Naive thymus-derived CD4-positive, alpha-beta T cell (primary cell): ENCODE measurements around the gene ATP1B3. TPM values are rescaled to one million over a fixed set of nuclear protein-coding genes. Genes with fewer than 3 reads are reported as not detected.

Experiments
- ATAC-seq: fragments of 150-1000 bp; cut with Tn5 transposase; 2 replicates; pipeline ENCODE4 v1.10.0; 2021; ENCODE audit warnings: mild to moderate bottlenecking, moderate library complexity
- CTCF ChIA-PET: fragments of 350-600 bp; sonication (Branson Sonifier 250); formaldehyde crosslinking; loops from one replicate; lab custom pipeline; 2021; ENCODE audit warnings: antibody characterized with exemption; lab: Charles Lee
- POLR2A ChIA-PET: fragments of 350-600 bp; sonication (Branson Sonifier 250); formaldehyde crosslinking; loops from one replicate; lab custom pipeline; 2021; ENCODE audit warnings: antibody characterized with exemption, inconsistent platforms; lab: Charles Lee
- DNase-seq, 9 donors: peaks; one replicate each; pipeline versions ENCODE4 v3.0.0 to v3.0.0-alpha.2; 2020 to 2022; ENCODE audit warnings: mixed read lengths in 1 of 9
- H3K27ac ChIP-seq: one replicate; pipeline ENCODE4 v1.7.0; 2013; ENCODE audit warnings: mild to moderate bottlenecking, low read depth, low read length, moderate library complexity
- H3K27me3 ChIP-seq, 2 donors: one replicate each; pipeline ENCODE4 v1.7.0; 2013; ENCODE audit warnings: low read length in 2 of 2, mild to moderate bottlenecking in 2 of 2, moderate library complexity in 2 of 2; ENCODE audit not compliant: control insufficient read depth in 2 of 2, insufficient read depth in 2 of 2
- H3K36me3 ChIP-seq, 3 experiments: 1 replicate in 2 of 3; 2 replicates in 1 of 3; pipeline ENCODE4 v1.7.0; 2013; ENCODE audit warnings: low read length in 3 of 3, mild to moderate bottlenecking in 3 of 3, moderate library complexity in 1 of 3; ENCODE audit not compliant: insufficient read depth in 3 of 3, control insufficient read depth in 2 of 3
- H3K4me1 ChIP-seq, 2 donors: one replicate each; pipeline ENCODE4 v1.7.0; 2013; ENCODE audit warnings: low read length in 2 of 2, mild to moderate bottlenecking in 2 of 2, moderate library complexity in 1 of 2; ENCODE audit not compliant: control insufficient read depth in 2 of 2, insufficient read depth in 2 of 2
- H3K4me3 ChIP-seq: 2 replicates; pipeline ENCODE4 v1.7.0; 2013; ENCODE audit warnings: mild to moderate bottlenecking, low read length
- H3K9me3 ChIP-seq, 3 experiments: 1 replicate in 2 of 3; 2 replicates in 1 of 3; pipeline ENCODE4 v1.7.0; 2013; ENCODE audit warnings: low read length in 3 of 3; ENCODE audit not compliant: control insufficient read depth in 2 of 3
- H3K27ac Mint-ChIP-seq, 9 donors: one replicate each; pipeline ENCODE4 v1.8.0; 2020 to 2022; ENCODE audit warnings: mixed read lengths in 9 of 9, mild to moderate bottlenecking in 8 of 9, moderate library complexity in 5 of 9, inconsistent platforms in 2 of 9
- H3K27me3 Mint-ChIP-seq, 5 donors: one replicate each; pipeline ENCODE4 v1.8.0; 2021 to 2022; ENCODE audit warnings: mixed read lengths in 5 of 5, mild to moderate bottlenecking in 1 of 5
- H3K36me3 Mint-ChIP-seq, 5 donors: one replicate each; pipeline ENCODE4 v1.8.0; 2020 to 2022; ENCODE audit warnings: mixed read lengths in 5 of 5, mild to moderate bottlenecking in 3 of 5, inconsistent platforms in 1 of 5
- H3K4me1 Mint-ChIP-seq, 7 donors: one replicate each; pipeline ENCODE4 v1.8.0; 2020 to 2022; ENCODE audit warnings: mixed read lengths in 7 of 7, mild to moderate bottlenecking in 3 of 7, inconsistent platforms in 1 of 7
- H3K4me3 Mint-ChIP-seq, 10 donors: one replicate each; pipeline ENCODE4 v1.8.0; 2020 to 2022; ENCODE audit warnings: mild to moderate bottlenecking in 10 of 10, mixed read lengths in 10 of 10, moderate library complexity in 6 of 10, inconsistent platforms in 2 of 10
- H3K9me3 Mint-ChIP-seq, 11 donors: one replicate each; pipeline ENCODE4 v1.8.0; 2020 to 2022; ENCODE audit warnings: mixed read lengths in 11 of 11, mild to moderate bottlenecking in 4 of 11, inconsistent platforms in 1 of 11, moderate library complexity in 1 of 11
- intact Hi-C, 2 donors: fragments of 100-400 bp; cut with micrococcal nuclease; formaldehyde crosslinking; loops; one replicate each; pipeline ENCODE4 v1.15.1; 2023
- polyA plus RNA-seq, 2 donors: library from polyadenylated mRNA; unstranded; fragments of 300-500 nt; fragmentation: Illumina TruSeq; gene quantifications; one replicate each; pipeline ENCODE4 v1.2.3, GENCODE V29; 2021
- total RNA-seq, 6 experiments: library from RNA in 5 of 6; stranded (reverse) in 5 of 6; gene quantifications; 1 replicate in 5 of 6; 2 replicates in 1 of 6; pipeline ENCODE4 v1.2.3 and lab custom pipeline; 2021 to 2026

ATP1B3 gene
- total and polyA plus RNA-seq, 7 experiments from 2014 or later: 24.2 to 104 (median 35.2) TPM

- Mint-ChIP-seq H3K27me3 (no peaks in the 10 kb centered on the region), H3K9me3 (no peaks in the 10 kb centered on the region), H3K27ac (peak overlapping the region; percentile 81 to 96 (median 86)), H3K4me3 (peak overlapping the region; percentile 87 to 97 (median 92)), H3K36me3 (peaks cover 0 to 5% (median 0%) of the 10 kb centered on the region in 5 donors), H3K4me1 (peaks cover 19 to 47% (median 42%) of the 10 kb centered on the region in 7 donors)
- CTCF ChIA-PET: interaction anchor here (0.6 to 3.6 kb wide), 8 partner anchors 9 to 404 kb away, joined by 3 to 39 read pairs (median 3); partner anchors contain the start of gene RNF7
- H3K27ac ChIP-seq: peak overlapping the region; percentile 98
- intact Hi-C loops: loop anchor here (1.0 to 10.0 kb wide), 15 partner anchors 36 to 1125 kb away; partner anchors contain the start of genes SLC25A36 (in 2 of the 2), TFDP2 (in 2 of the 2), U2SURP (in 2 of the 2) and ATR (in 1 of the 2)
- peak; percentile 28 to 72 (median 52) for DNase-seq
- H3K27me3 ChIP-seq: no peaks in the 10 kb centered on the region
- no peak for ATAC-seq
- peaks cover 7 to 28% of the 10 kb centered on the region in 2 donors for H3K4me1 ChIP-seq
- no peaks in the 10 kb centered on the region for H3K9me3 ChIP-seq
- peak overlapping the region; percentile 58 for H3K4me3 ChIP-seq
- H3K36me3 ChIP-seq: no peaks in the 10 kb centered on the region
- POLR2A ChIA-PET: interaction anchor here (1.3 to 5.3 kb wide), 3 partner anchors 36 to 137 kb away, joined by 9 to 49 read pairs (median 44); partner anchors contain the start of gene RNF7
These were observed 613 bp downstream of the ATP1B3 start for GRCh38 chr3:141876891-141877621.

- Mint-ChIP-seq H3K27me3 (no peaks in the 10 kb centered on the region), H3K9me3 (no peaks in the 10 kb centered on the region), H3K4me1 (peaks cover 19 to 51% (median 49%) of the 10 kb centered on the region in 7 donors), H3K27ac (peak overlapping the region; percentile 74 to 92 (median 84)), H3K4me3 (peak overlapping the region; percentile 79 to 95 (median 87)), H3K36me3 (peaks cover 0 to 7% (median 0%) of the 10 kb centered on the region in 5 donors)
- Histone ChIP-seq H3K27me3 (no peaks in the 10 kb centered on the region), H3K27ac (no peak overlapping the region), H3K9me3 (no peaks in the 10 kb centered on the region), H3K4me1 (peaks cover 7 to 28% of the 10 kb centered on the region in 2 donors), H3K36me3 (no peaks in the 10 kb centered on the region), H3K4me3 (peak overlapping the region; percentile 58)
- intact Hi-C loops: loop anchor here (2.0 to 10.0 kb wide), 10 partner anchors 147 to 1124 kb away; partner anchors contain the start of genes TFDP2 (in 2 of the 2), U2SURP (in 2 of the 2), PXYLP1 (in 1 of the 2) and SLC25A36 (in 1 of the 2)
- no peak for ATAC-seq
- DNase-seq: no peak
- ChIA-PET CTCF (interaction anchor here (0.6 to 2.4 kb wide), 8 partner anchors 35 to 633 kb away, joined by 3 to 11 read pairs (median 3); no protein-coding TSS in a partner anchor), POLR2A (interaction anchor here (0.6 to 5.3 kb wide), 4 partner anchors 35 to 466 kb away, joined by 3 to 49 read pairs (median 26); partner anchors contain the start of gene RNF7)
These were observed 1.5 kb downstream of the ATP1B3 start for GRCh38 chr3:141877911-141878310.

GRCh38 chr3:141878326-141878725, 1.9 kb downstream of the ATP1B3 start:
- no peak overlapping the region for H3K4me3 ChIP-seq
- no peaks in the 10 kb centered on the region for H3K36me3 ChIP-seq
- H3K27me3 ChIP-seq: no peaks in the 10 kb centered on the region
- Mint-ChIP-seq H3K4me3 (peak overlapping the region; percentile 62 to 95 (median 87)), H3K36me3 (peaks cover 0 to 8% (median 0%) of the 10 kb centered on the region in 5 donors), H3K27ac (peak overlapping the region in 8 of 9 donors; percentile 2 to 87 (median 79)), H3K4me1 (peaks cover 19 to 53% (median 51%) of the 10 kb centered on the region in 7 donors), H3K9me3 (no peaks in the 10 kb centered on the region), H3K27me3 (no peaks in the 10 kb centered on the region)
- ATAC-seq (no peak), DNase-seq (no peak)
- H3K9me3 ChIP-seq: no peaks in the 10 kb centered on the region
- ChIA-PET CTCF (interaction anchor here (0.6 to 2.4 kb wide), 6 partner anchors 35 to 633 kb away, joined by 3 to 11 read pairs (median 3); no protein-coding TSS in a partner anchor), POLR2A (interaction anchor here (0.6 to 5.3 kb wide), 3 partner anchors 35 to 466 kb away, joined by 3 to 44 read pairs (median 9); no protein-coding TSS in a partner anchor)
- H3K27ac ChIP-seq: no peak overlapping the region
- intact Hi-C loops: loop anchor here (5.0 to 10.0 kb wide), 4 partner anchors 146 to 1124 kb away; partner anchors contain the start of genes TFDP2 (in 2 of the 2), SLC25A36 (in 1 of the 2) and U2SURP (in 1 of the 2)
- peaks cover 7 to 28% of the 10 kb centered on the region in 2 donors for H3K4me1 ChIP-seq

GRCh38 chr3:141878817-141879216, 2.4 kb downstream of the ATP1B3 start:
- intact Hi-C loops: loop anchor here (5.0 to 10.0 kb wide), 4 partner anchors 146 to 1123 kb away; partner anchors contain the start of genes TFDP2 (in 2 of the 2), SLC25A36 (in 1 of the 2) and U2SURP (in 1 of the 2)
- POLR2A ChIA-PET: interaction anchor here (0.5 to 5.3 kb wide), 2 partner anchors 82 to 1906 kb away, joined by 3 to 44 read pairs; no protein-coding TSS in a partner anchor

GRCh38 chr3:141881702-141882101, 5.3 kb downstream of the ATP1B3 start:
- peaks cover 7 to 21% of the 10 kb centered on the region in 2 donors for H3K4me1 ChIP-seq
- no peaks in the 10 kb centered on the region for H3K9me3 ChIP-seq
- DNase-seq (no peak), ATAC-seq (no peak)
- no peak overlapping the region for H3K27ac ChIP-seq
- no peaks in the 10 kb centered on the region for H3K27me3 ChIP-seq
- no peaks in the 10 kb centered on the region for H3K36me3 ChIP-seq
- ChIA-PET POLR2A (interaction anchor here (0.6 kb wide), 1 partner anchor 143 kb away, joined by 4 read pairs; no protein-coding TSS in a partner anchor), CTCF (no interaction called here)
- H3K27me3 Mint-ChIP-seq: no peaks in the 10 kb centered on the region
- H3K4me1 Mint-ChIP-seq: peaks cover 19 to 67% (median 42%) of the 10 kb centered on the region in 7 donors
- H3K4me3 ChIP-seq: no peak overlapping the region
- intact Hi-C loops: no loop called here
- no peak overlapping the region for H3K27ac Mint-ChIP-seq
- H3K4me3 Mint-ChIP-seq: no peak overlapping the region
- H3K36me3 Mint-ChIP-seq: peaks cover 0 to 23% (median 6%) of the 10 kb centered on the region in 5 donors
- no peaks in the 10 kb centered on the region for H3K9me3 Mint-ChIP-seq

More at GRCh38 chr3:141878817-141879216, 2.4 kb downstream of the ATP1B3 start:
- no peaks in the 10 kb centered on the region for H3K27me3 Mint-ChIP-seq
- peaks cover 7 to 28% of the 10 kb centered on the region in 2 donors for H3K4me1 ChIP-seq
- H3K36me3 ChIP-seq: no peaks in the 10 kb centered on the region
- H3K9me3 ChIP-seq: no peaks in the 10 kb centered on the region
- peak overlapping the region in 4 of 9 donors; percentile 7 to 87 (median 79) for H3K27ac Mint-ChIP-seq
- H3K4me3 Mint-ChIP-seq: peak overlapping the region in 8 of 10 donors; percentile 16 to 95 (median 82)
- ATAC-seq (no peak), DNase-seq (no peak)
- no peaks in the 10 kb centered on the region for H3K27me3 ChIP-seq
- CTCF ChIA-PET: interaction anchor here (2.4 kb wide), 1 partner anchor 34 kb away, joined by 11 read pairs; no protein-coding TSS in a partner anchor
- no peaks in the 10 kb centered on the region for H3K9me3 Mint-ChIP-seq
- no peak overlapping the region for H3K27ac ChIP-seq
- H3K4me3 ChIP-seq: no peak overlapping the region
- peaks cover 0 to 8% (median 0%) of the 10 kb centered on the region in 5 donors for H3K36me3 Mint-ChIP-seq
- peaks cover 19 to 57% (median 51%) of the 10 kb centered on the region in 7 donors for H3K4me1 Mint-ChIP-seq

GRCh38 chr3:141887051-141887450, 10.6 kb downstream of the ATP1B3 start:
- no peak overlapping the region for H3K27ac Mint-ChIP-seq
- no peak overlapping the region for H3K4me3 ChIP-seq
- H3K27me3 ChIP-seq: no peaks in the 10 kb centered on the region
- no peaks in the 10 kb centered on the region for H3K27me3 Mint-ChIP-seq
- no peak overlapping the region for H3K4me3 Mint-ChIP-seq
- DNase-seq (no peak), ATAC-seq (no peak)
- no peaks in the 10 kb centered on the region for H3K36me3 ChIP-seq
- H3K9me3 Mint-ChIP-seq: peaks cover 0 to 8% (median 0%) of the 10 kb centered on the region in 11 donors
- POLR2A ChIA-PET: no interaction called here
- no peaks in the 10 kb centered on the region for H3K9me3 ChIP-seq
- H3K4me1 ChIP-seq: no peaks in the 10 kb centered on the region
- CTCF ChIA-PET: interaction anchor here (0.7 to 1.1 kb wide), 3 partner anchors 12 to 556 kb away, joined by 3 to 5 read pairs (median 3); no protein-coding TSS in a partner anchor
- H3K27ac ChIP-seq: no peak overlapping the region
- H3K4me1 Mint-ChIP-seq: peaks cover 11 to 42% (median 21%) of the 10 kb centered on the region in 7 donors
- intact Hi-C loops: no loop called here
- H3K36me3 Mint-ChIP-seq: peaks cover 0 to 36% (median 23%) of the 10 kb centered on the region in 5 donors
